HEK293 (cell line): ENCODE data around the gene ANO9.

ENCODE experiments used
- HOXC10 ChIP-seq: sonication (generic); formaldehyde crosslinking; IDR thresholded peaks from 2 replicates; pipeline ENCODE4 v1.8.1; 2023; ENCODE audit warnings: mild to moderate bottlenecking, missing genetic modification reagents
- MYNN ChIP-seq: fragments of 450-650 bp; formaldehyde crosslinking; IDR thresholded peaks from 2 replicates; pipeline ENCODE4 v1.5.1; 2016; ENCODE audit warnings: missing biosample characterization, missing genetic modification characterization, borderline replicate concordance
- PRDM1 ChIP-seq: fragments of 450-650 bp; formaldehyde crosslinking; IDR thresholded peaks from 2 replicates; pipeline ENCODE4; 2016; ENCODE audit warnings: missing biosample characterization, missing genetic modification characterization
- SP2 ChIP-seq: fragments of 450-650 bp; formaldehyde crosslinking; IDR thresholded peaks from 2 replicates; pipeline ENCODE4 v1.5.1; 2016; ENCODE audit warnings: missing biosample characterization, missing genetic modification characterization
- YY1 ChIP-seq: fragments of 450-650 bp; formaldehyde crosslinking; IDR thresholded peaks from 2 replicates; pipeline ENCODE4 v1.5.1; 2018; ENCODE audit warnings: missing biosample characterization, missing genetic modification characterization
- ZBTB1 ChIP-seq: fragments of 450-650 bp; formaldehyde crosslinking; IDR thresholded peaks from 2 replicates; pipeline ENCODE4 v1.5.1; 2016; ENCODE audit warnings: missing biosample characterization, missing genetic modification characterization
- ZIC2 ChIP-seq: fragments of 450-650 bp; formaldehyde crosslinking; IDR thresholded peaks from 2 replicates; pipeline ENCODE4 v1.5.1; 2016; ENCODE audit warnings: missing biosample characterization, missing genetic modification characterization
- ZNF10 ChIP-seq: fragments of 450-650 bp; formaldehyde crosslinking; IDR thresholded peaks from 2 replicates; pipeline ENCODE4 v1.5.1; 2017; ENCODE audit warnings: missing biosample characterization, missing genetic modification characterization
- ZNF114 ChIP-seq: fragments of 450-650 bp; formaldehyde crosslinking; IDR thresholded peaks from 2 replicates; pipeline ENCODE4 v1.5.0; 2017; ENCODE audit warnings: missing biosample characterization, missing genetic modification characterization
- ZNF174 ChIP-seq: fragments of 450-650 bp; formaldehyde crosslinking; IDR thresholded peaks from 2 replicates; pipeline ENCODE4 v1.5.0; 2017; ENCODE audit warnings: missing biosample characterization, mild to moderate bottlenecking, missing genetic modification characterization
- ZNF19 ChIP-seq: fragments of 450-650 bp; formaldehyde crosslinking; IDR thresholded peaks from 2 replicates; pipeline ENCODE4; 2016; ENCODE audit warnings: missing biosample characterization, missing genetic modification characterization, low read depth
- ZNF23 ChIP-seq: fragments of 450-650 bp; formaldehyde crosslinking; IDR thresholded peaks from 2 replicates; pipeline ENCODE4 v1.5.1; 2016; ENCODE audit warnings: missing biosample characterization, missing genetic modification characterization, borderline replicate concordance
- ZNF274 ChIP-seq, 2 experiments: fragments of 200-500 bp in 1 of 2; fragments of 450-650 bp in 1 of 2; sonication (Bioruptor generic) in 1 of 2; formaldehyde crosslinking in 1 of 2; IDR thresholded peaks; 2 replicates each; pipeline versions ENCODE4 v1.5.1 to v1.6.1; 2014 to 2016; ENCODE audit warnings: borderline replicate concordance in 1 of 2, inconsistent platforms in 1 of 2, low read length in 1 of 2, missing biosample characterization in 1 of 2, missing genetic modification characterization in 1 of 2
- ZNF292 ChIP-seq: fragments of 450-650 bp; formaldehyde crosslinking; IDR thresholded peaks from 2 replicates; pipeline ENCODE4 v1.5.1; 2016; ENCODE audit warnings: low read depth, missing biosample characterization, missing genetic modification characterization, borderline replicate concordance
- ZNF335 ChIP-seq: fragments of 450-650 bp; formaldehyde crosslinking; conservative IDR thresholded peaks from 2 replicates; pipeline ENCODE4 v1.5.1; 2016; ENCODE audit warnings: missing biosample characterization, missing genetic modification characterization
- ZNF354C ChIP-seq: fragments of 450-650 bp; formaldehyde crosslinking; IDR thresholded peaks from 2 replicates; pipeline ENCODE4 v1.5.1; 2016; ENCODE audit warnings: missing biosample characterization, missing genetic modification characterization, low read depth, borderline replicate concordance
- ZNF391 ChIP-seq: fragments of 450-650 bp; formaldehyde crosslinking; IDR thresholded peaks from 2 replicates; pipeline ENCODE4 v1.5.1; 2016; ENCODE audit warnings: low read depth, missing biosample characterization, missing genetic modification characterization, borderline replicate concordance
- ZNF416 ChIP-seq: fragments of 450-650 bp; formaldehyde crosslinking; IDR thresholded peaks from 2 replicates; pipeline ENCODE4 v1.5.1; 2016; ENCODE audit warnings: missing biosample characterization, missing genetic modification characterization
- ZNF530 ChIP-seq: fragments of 450-650 bp; formaldehyde crosslinking; IDR thresholded peaks from 2 replicates; pipeline ENCODE4 v1.5.1; 2016; ENCODE audit warnings: low read depth, missing biosample characterization, missing genetic modification characterization
- ZNF624 ChIP-seq: fragments of 450-650 bp; formaldehyde crosslinking; IDR thresholded peaks from 2 replicates; pipeline ENCODE4 v1.5.1; 2017; ENCODE audit warnings: missing biosample characterization, missing genetic modification characterization
- ZNF629 ChIP-seq: fragments of 450-650 bp; formaldehyde crosslinking; IDR thresholded peaks from 2 replicates; pipeline ENCODE4 v1.5.1; 2017; ENCODE audit warnings: missing biosample characterization, missing genetic modification characterization
- ZNF654 ChIP-seq: fragments of 450-650 bp; formaldehyde crosslinking; IDR thresholded peaks from 2 replicates; pipeline ENCODE4 v1.5.1; 2016; ENCODE audit warnings: low read depth, missing biosample characterization, missing genetic modification characterization
- ZNF670 ChIP-seq: fragments of 450-650 bp; formaldehyde crosslinking; IDR thresholded peaks from 2 replicates; pipeline ENCODE4 v1.5.1; 2016; ENCODE audit warnings: missing biosample characterization, missing genetic modification characterization, low read depth
- ZNF777 ChIP-seq: fragments of 450-650 bp; formaldehyde crosslinking; IDR thresholded peaks from 2 replicates; pipeline ENCODE4 v1.5.1; 2017; ENCODE audit warnings: missing biosample characterization, missing genetic modification characterization, borderline replicate concordance
- TF ChIP-seq, protein P1 (sequence below): fragments of 450-650 bp; formaldehyde crosslinking; IDR thresholded peaks from 2 replicates; pipeline ENCODE4 v1.5.1; 2016; ENCODE audit warnings: missing biosample characterization, missing genetic modification characterization
- TF ChIP-seq, protein P2 (sequence below): fragments of 450-650 bp; formaldehyde crosslinking; IDR thresholded peaks from 2 replicates; pipeline ENCODE4 v1.5.1; 2016; ENCODE audit warnings: missing biosample characterization, missing genetic modification characterization
- TF ChIP-seq, protein P3 (sequence below): fragments of 450-650 bp; formaldehyde crosslinking; IDR thresholded peaks from 2 replicates; pipeline ENCODE4 v1.5.1; 2016; ENCODE audit warnings: missing biosample characterization, missing genetic modification characterization
- TF ChIP-seq, protein P4 (sequence below): fragments of 450-650 bp; formaldehyde crosslinking; IDR thresholded peaks from 2 replicates; pipeline ENCODE4 v1.5.1; 2017; ENCODE audit warnings: missing biosample characterization, missing genetic modification characterization
- TF ChIP-seq, protein P5 (sequence below): fragments of 450-650 bp; IDR thresholded peaks from 2 replicates; pipeline ENCODE4 v1.5.1; 2018; ENCODE audit warnings: missing biosample characterization, missing genetic modification characterization
- TF ChIP-seq, protein P6 (sequence below): fragments of 450-650 bp; formaldehyde crosslinking; IDR thresholded peaks from 2 replicates; pipeline ENCODE4 v1.5.1; 2016; ENCODE audit warnings: missing biosample characterization, missing genetic modification characterization

Gene ANO9

DNA sequence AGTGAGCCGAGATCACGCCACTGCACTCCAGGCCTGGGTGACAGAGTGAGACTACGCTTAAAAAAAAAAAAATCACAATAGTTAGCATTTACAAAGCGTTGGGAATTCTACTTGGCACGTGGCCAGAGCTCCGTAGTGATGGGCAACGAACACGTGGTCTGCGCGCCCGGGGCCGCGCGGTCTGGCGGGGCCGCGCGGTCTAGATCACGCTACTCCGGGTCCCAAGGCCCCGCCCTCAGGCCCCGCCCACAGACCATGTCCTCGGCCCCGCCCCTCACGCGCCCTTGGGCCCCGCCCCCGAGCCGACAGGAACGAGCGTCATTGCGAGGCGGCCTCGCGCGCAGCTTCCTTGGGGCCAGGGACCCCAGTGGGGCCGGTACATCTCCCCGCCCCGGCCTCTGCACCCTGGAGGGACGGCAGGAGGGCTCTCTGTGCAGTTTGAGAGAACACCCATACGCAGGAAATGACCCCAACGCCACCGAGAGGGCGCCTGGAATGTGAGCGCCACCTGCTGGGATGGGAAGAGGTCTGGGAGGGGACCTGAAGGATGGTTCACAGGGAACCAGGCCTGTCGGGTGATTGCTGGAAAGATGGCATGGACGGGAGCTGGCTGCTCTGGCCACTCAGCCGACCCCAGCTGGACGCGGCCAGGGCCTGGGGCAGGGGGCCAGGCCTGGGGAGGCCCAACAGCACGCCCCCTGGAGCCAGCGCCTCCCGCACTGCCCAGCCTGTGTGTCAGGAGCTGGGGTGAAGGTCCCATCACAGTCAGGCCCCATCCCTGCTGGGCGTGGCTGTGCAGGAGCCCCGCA, 6.3 kb upstream of the ANO9 start (continued):
- TF ChIP-seq, protein P1, sequence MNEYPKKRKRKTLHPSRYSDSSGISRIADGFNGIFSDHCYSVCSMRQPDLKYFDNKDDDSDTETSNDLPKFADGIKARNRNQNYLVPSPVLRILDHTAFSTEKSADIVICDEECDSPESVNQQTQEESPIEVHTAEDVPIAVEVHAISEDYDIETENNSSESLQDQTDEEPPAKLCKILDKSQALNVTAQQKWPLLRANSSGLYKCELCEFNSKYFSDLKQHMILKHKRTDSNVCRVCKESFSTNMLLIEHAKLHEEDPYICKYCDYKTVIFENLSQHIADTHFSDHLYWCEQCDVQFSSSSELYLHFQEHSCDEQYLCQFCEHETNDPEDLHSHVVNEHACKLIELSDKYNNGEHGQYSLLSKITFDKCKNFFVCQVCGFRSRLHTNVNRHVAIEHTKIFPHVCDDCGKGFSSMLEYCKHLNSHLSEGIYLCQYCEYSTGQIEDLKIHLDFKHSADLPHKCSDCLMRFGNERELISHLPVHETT, result no peak
- TF ChIP-seq ZNF335, result peak; percentile 74
- TF ChIP-seq ZNF654 (tag by site-specific recombination), result peak; percentile 63
- no peak for TF ChIP-seq ZNF174 (tag by site-specific recombination)
- no peak for TF ChIP-seq MYNN (tag by site-specific recombination)
- TF ChIP-seq, protein P2, sequence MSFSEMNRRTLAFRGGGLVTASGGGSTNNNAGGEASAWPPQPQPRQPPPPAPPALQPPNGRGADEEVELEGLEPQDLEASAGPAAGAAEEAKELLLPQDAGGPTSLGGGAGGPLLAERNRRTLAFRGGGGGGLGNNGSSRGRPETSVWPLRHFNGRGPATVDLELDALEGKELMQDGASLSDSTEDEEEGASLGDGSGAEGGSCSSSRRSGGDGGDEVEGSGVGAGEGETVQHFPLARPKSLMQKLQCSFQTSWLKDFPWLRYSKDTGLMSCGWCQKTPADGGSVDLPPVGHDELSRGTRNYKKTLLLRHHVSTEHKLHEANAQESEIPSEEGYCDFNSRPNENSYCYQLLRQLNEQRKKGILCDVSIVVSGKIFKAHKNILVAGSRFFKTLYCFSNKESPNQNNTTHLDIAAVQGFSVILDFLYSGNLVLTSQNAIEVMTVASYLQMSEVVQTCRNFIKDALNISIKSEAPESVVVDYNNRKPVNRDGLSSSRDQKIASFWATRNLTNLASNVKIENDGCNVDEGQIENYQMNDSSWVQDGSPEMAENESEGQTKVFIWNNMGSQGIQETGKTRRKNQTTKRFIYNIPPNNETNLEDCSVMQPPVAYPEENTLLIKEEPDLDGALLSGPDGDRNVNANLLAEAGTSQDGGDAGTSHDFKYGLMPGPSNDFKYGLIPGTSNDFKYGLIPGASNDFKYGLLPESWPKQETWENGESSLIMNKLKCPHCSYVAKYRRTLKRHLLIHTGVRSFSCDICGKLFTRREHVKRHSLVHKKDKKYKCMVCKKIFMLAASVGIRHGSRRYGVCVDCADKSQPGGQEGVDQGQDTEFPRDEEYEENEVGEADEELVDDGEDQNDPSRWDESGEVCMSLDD (tag by site-specific recombination), result peak; percentile 80; the same call in 1 of the 2 replicates
- no peak for TF ChIP-seq ZNF391 (tag by site-specific recombination)
- no peak for TF ChIP-seq ZBTB1 (tag by site-specific recombination)
- peak; percentile 81 for TF ChIP-seq SP2 (tag by site-specific recombination)
- TF ChIP-seq, protein P3, sequence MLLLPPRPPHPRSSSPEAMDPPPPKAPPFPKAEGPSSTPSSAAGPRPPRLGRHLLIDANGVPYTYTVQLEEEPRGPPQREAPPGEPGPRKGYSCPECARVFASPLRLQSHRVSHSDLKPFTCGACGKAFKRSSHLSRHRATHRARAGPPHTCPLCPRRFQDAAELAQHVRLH, result no peak
- TF ChIP-seq ZIC2 (tag by site-specific recombination), result peak; percentile 92
- TF ChIP-seq PRDM1 (tag by site-specific recombination), result no peak
- TF ChIP-seq, protein P4, sequence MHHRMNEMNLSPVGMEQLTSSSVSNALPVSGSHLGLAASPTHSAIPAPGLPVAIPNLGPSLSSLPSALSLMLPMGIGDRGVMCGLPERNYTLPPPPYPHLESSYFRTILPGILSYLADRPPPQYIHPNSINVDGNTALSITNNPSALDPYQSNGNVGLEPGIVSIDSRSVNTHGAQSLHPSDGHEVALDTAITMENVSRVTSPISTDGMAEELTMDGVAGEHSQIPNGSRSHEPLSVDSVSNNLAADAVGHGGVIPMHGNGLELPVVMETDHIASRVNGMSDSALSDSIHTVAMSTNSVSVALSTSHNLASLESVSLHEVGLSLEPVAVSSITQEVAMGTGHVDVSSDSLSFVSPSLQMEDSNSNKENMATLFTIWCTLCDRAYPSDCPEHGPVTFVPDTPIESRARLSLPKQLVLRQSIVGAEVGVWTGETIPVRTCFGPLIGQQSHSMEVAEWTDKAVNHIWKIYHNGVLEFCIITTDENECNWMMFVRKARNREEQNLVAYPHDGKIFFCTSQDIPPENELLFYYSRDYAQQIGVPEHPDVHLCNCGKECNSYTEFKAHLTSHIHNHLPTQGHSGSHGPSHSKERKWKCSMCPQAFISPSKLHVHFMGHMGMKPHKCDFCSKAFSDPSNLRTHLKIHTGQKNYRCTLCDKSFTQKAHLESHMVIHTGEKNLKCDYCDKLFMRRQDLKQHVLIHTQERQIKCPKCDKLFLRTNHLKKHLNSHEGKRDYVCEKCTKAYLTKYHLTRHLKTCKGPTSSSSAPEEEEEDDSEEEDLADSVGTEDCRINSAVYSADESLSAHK (tag by site-specific recombination), result no peak
- TF ChIP-seq ZNF354C, result no peak
- TF ChIP-seq YY1 (tag by site-specific recombination), result no peak
- no peak for TF ChIP-seq ZNF777 (tag by site-specific recombination)
- no peak for TF ChIP-seq ZNF624 (tag by site-specific recombination)
- TF ChIP-seq HOXC10 (CRISPR knock-in tag), result no peak
- TF ChIP-seq ZNF530, result no peak
- no peak for TF ChIP-seq ZNF670 (tag by site-specific recombination)
- TF ChIP-seq ZNF274 (IDR thresholded peaks at IDR 0.05; ENCODE audit: low read length), result no peak
- no peak for TF ChIP-seq ZNF274 (tag by site-specific recombination; IDR thresholded peaks at IDR 0.05; ENCODE audit: borderline replicate concordance)
- TF ChIP-seq ZNF19 (tag by site-specific recombination), result no peak
- TF ChIP-seq, protein P5, sequence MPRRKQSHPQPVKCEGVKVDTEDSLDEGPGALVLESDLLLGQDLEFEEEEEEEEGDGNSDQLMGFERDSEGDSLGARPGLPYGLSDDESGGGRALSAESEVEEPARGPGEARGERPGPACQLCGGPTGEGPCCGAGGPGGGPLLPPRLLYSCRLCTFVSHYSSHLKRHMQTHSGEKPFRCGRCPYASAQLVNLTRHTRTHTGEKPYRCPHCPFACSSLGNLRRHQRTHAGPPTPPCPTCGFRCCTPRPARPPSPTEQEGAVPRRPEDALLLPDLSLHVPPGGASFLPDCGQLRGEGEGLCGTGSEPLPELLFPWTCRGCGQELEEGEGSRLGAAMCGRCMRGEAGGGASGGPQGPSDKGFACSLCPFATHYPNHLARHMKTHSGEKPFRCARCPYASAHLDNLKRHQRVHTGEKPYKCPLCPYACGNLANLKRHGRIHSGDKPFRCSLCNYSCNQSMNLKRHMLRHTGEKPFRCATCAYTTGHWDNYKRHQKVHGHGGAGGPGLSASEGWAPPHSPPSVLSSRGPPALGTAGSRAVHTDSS (tag by site-specific recombination), result no peak
- TF ChIP-seq ZNF10 (tag by site-specific recombination), result no peak
- TF ChIP-seq, protein P6, sequence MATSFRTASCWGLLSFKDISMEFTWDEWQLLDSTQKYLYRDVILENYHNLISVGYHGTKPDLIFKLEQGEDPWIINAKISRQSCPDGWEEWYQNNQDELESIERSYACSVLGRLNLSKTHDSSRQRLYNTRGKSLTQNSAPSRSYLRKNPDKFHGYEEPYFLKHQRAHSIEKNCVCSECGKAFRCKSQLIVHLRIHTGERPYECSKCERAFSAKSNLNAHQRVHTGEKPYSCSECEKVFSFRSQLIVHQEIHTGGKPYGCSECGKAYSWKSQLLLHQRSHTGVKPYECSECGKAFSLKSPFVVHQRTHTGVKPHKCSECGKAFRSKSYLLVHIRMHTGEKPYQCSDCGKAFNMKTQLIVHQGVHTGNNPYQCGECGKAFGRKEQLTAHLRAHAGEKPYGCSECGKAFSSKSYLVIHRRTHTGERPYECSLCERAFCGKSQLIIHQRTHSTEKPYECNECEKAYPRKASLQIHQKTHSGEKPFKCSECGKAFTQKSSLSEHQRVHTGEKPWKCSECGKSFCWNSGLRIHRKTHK, result no peak
- no peak for TF ChIP-seq ZNF23
- peak; percentile 64; the same call in 1 of the 2 replicates for TF ChIP-seq ZNF629 (tag by site-specific recombination)
- TF ChIP-seq ZNF114 (tag by site-specific recombination), result no peak
- TF ChIP-seq ZNF292 (tag by site-specific recombination), result no peak
- TF ChIP-seq ZNF416, result no peak
